K562 (cell line): ENCODE measurements around the gene CCDC184. TPM values are rescaled to one million over a fixed set of nuclear protein-coding genes. Genes with fewer than 3 reads are reported as not detected.
A peak's percentile ranks its signal among the peaks of the same experiment; 100 is the strongest.

Experiments
- ATAC-seq: fragments of 200-7000 bp; cut with Tn5 transposase; 3 replicates; pipeline ENCODE4 v1.9.1; 2020; ENCODE audit warnings: moderate library complexity
- BruUV-seq: library from RNA; stranded (reverse); fragments of 400-500 nt; replicated peaks from 2 replicates; lab custom pipeline; 2021; lab: Mats Ljungman, UMichigan
- CTCF ChIA-PET: fragments of 300-600 bp; formaldehyde crosslinking; extraction: SDS; loops from one replicate; lab custom pipeline; 2021; ENCODE audit warnings: low intra/inter-chr PET ratio; lab: Yijun Ruan, JAX
- POLR2A ChIA-PET: fragments of 300-600, 350-650 bp; sonication (Branson Sonifier 250); formaldehyde crosslinking; extraction: SDS; loops from one replicate; lab custom pipeline; 2021; ENCODE audit warnings: antibody characterized with exemption, inconsistent platforms; lab: Yijun Ruan, JAX
- DNase-seq, 4 experiments: peaks; one replicate each; pipeline versions ENCODE4 v3.0.0 to v3.0.0-alpha.2; 2011 to 2018; ENCODE audit warnings: low spot score in 3 of 4, mixed read lengths in 3 of 4; ENCODE audit errors: extremely low read depth in 1 of 4
- FAIRE-seq: peaks from 2 replicates; lab custom pipeline; 2011; peaks lifted over from hg19 to GRCh38; lab: Jason Lieb, UNC
- H2AFZ ChIP-seq: 2 replicates; pipeline ENCODE4 v1.6.0; 2011; ENCODE audit warnings: low read depth, low read length, control low read depth, inconsistent platforms
- H3K27ac ChIP-seq: fragments of 200-600 bp; 3 replicates; pipeline ENCODE4 v1.8.0; 2011; ENCODE audit warnings: low read depth, mild to moderate bottlenecking, control low read depth, inconsistent platforms, low read length, moderate library complexity, mixed read lengths; ENCODE audit errors: extremely low read depth
- H3K27me3 ChIP-seq, 2 experiments: fragments of 300-600 bp in 1 of 2; 2 replicates in 1 of 2; 3 replicates in 1 of 2; pipeline versions ENCODE4 v1.6.0 to v1.8.0; 2011; ENCODE audit warnings: inconsistent platforms in 2 of 2, low read length in 2 of 2, mild to moderate bottlenecking in 1 of 2, mixed read lengths in 1 of 2, moderate library complexity in 1 of 2; ENCODE audit not compliant: control insufficient read depth in 2 of 2, insufficient read depth in 2 of 2
- H3K36me3 ChIP-seq: fragments of 300-600 bp; 3 replicates; pipeline ENCODE4 v1.8.0; 2011; ENCODE audit warnings: mild to moderate bottlenecking, low read length, inconsistent platforms; ENCODE audit not compliant: control insufficient read depth, insufficient read depth
- H3K4me1 ChIP-seq, 2 experiments: fragments of 200-600 bp in 1 of 2; replicated peaks in 1 of 2; 2 replicates in 1 of 2; 3 replicates in 1 of 2; pipeline versions ENCODE4 v1.5.1 to v1.8.0; 2011; ENCODE audit warnings: inconsistent platforms in 2 of 2, low read length in 2 of 2, mild to moderate bottlenecking in 1 of 2, mixed read lengths in 1 of 2, moderate library complexity in 1 of 2; ENCODE audit not compliant: control insufficient read depth in 2 of 2, insufficient read depth in 2 of 2
- H3K4me2 ChIP-seq: 2 replicates; pipeline ENCODE4 v1.6.1; 2011; ENCODE audit warnings: low read length, control low read depth, inconsistent platforms, mixed read lengths; ENCODE audit not compliant: insufficient read depth
- H3K4me3 ChIP-seq: fragments of 200-600 bp; sonication (generic), shearing (Covaris generic); 2 replicates; pipeline ENCODE4 v1.5.1; 2016; ENCODE audit warnings: control low read depth, inconsistent platforms
- H3K79me2 ChIP-seq: fragments of 200-600 bp; 3 replicates; pipeline ENCODE4 v1.8.0; 2011; ENCODE audit warnings: low read length, inconsistent platforms; ENCODE audit not compliant: control insufficient read depth, insufficient read depth
- H3K9ac ChIP-seq, 2 experiments: 2 replicates each; pipeline versions ENCODE4 v1.6.0 to v1.6.1; 2011; ENCODE audit warnings: low read depth in 2 of 2, low read length in 2 of 2, control low read depth in 1 of 2, inconsistent platforms in 1 of 2, mild to moderate bottlenecking in 1 of 2, mixed read lengths in 1 of 2; ENCODE audit not compliant: insufficient read depth in 1 of 2
- H3K9me1 ChIP-seq: one replicate; pipeline ENCODE4 v1.6.0; 2011; ENCODE audit warnings: inconsistent platforms, mild to moderate bottlenecking, low read length, moderate library complexity; ENCODE audit not compliant: control insufficient read depth, insufficient read depth
- H3K9me3 ChIP-seq: replicated peaks from 2 replicates; pipeline ENCODE4 v1.5.1; 2011; ENCODE audit warnings: low read depth, low read length, inconsistent platforms; ENCODE audit not compliant: control insufficient read depth, insufficient read depth
- H4K20me1 ChIP-seq: replicated peaks from 2 replicates; pipeline ENCODE4 v1.6.1; 2011; ENCODE audit warnings: low read length, inconsistent platforms, mixed read lengths; ENCODE audit not compliant: control insufficient read depth, insufficient read depth
- ETS2 ChIP-seq: IDR thresholded peaks from 2 replicates; pipeline ENCODE4 v1.6.1; 2016; ENCODE audit warnings: borderline replicate concordance, missing genetic modification characterization, mild to moderate bottlenecking, moderate library complexity, missing compliant biosample characterization; ENCODE audit not compliant: poor library complexity, severe bottlenecking
- HMGXB4 ChIP-seq: sonication (generic); formaldehyde crosslinking; IDR thresholded peaks from 2 replicates; pipeline ENCODE4 v1.8.1; 2023; ENCODE audit warnings: mild to moderate bottlenecking, missing genetic modification reagents
- KAT7 ChIP-seq: sonication (generic); formaldehyde crosslinking; IDR thresholded peaks from 2 replicates; pipeline ENCODE4 v1.8.0; 2022; ENCODE audit warnings: missing genetic modification reagents, mild to moderate bottlenecking, borderline replicate concordance
- ZNF212 ChIP-seq: fragments of 450-650 bp; formaldehyde crosslinking; IDR thresholded peaks from 2 replicates; pipeline ENCODE4 v1.4.0; 2020; ENCODE audit warnings: mild to moderate bottlenecking
- ZNF512 ChIP-seq: IDR thresholded peaks from 2 replicates; pipeline ENCODE4 v1.6.1; 2016; ENCODE audit warnings: missing genetic modification characterization, missing compliant biosample characterization
- WGBS: fragments of 100-300 bp; shearing (Covaris generic); methylation state at CpG from one replicate; pipeline ENCODE4 v1.1.6; 2016; ENCODE audit warnings: low coverage, mixed read lengths; ENCODE audit not compliant: insufficient coverage; ENCODE audit errors: missing lambda C conversion rate; 5-methylcytosine and 5-hydroxymethylcytosine counted together
- in situ Hi-C: fragments of 300-500 bp; cut with MboI; formaldehyde crosslinking; loops from 4 replicates; pipeline ENCODE4 v1.15.0; 2018; ENCODE audit warnings: inconsistent platforms, mixed read lengths
- intact Hi-C: fragments of 100-400 bp; cut with micrococcal nuclease; formaldehyde crosslinking; loops from 2 replicates; pipeline ENCODE4 v1.14.2; 2022
- polyA plus RNA-seq, 8 experiments: library from polyadenylated mRNA; depleted of rRNA in 4 of 8; stranded (reverse) in 5 of 8; unstranded in 3 of 8; fragments of >200 nt; fragmentation: Nextera tagmentation in 2 of 8; fragmentation: Illumina TruSeq in 1 of 8; extraction: Ambion mirVana in 2 of 8; extraction: Trizol in 1 of 8; gene quantifications; 2 replicates each; pipeline versions ENCODE4 v1.2.1 to v1.2.3, GENCODE V29; 2011 to 2014; ENCODE audit warnings: inconsistent platforms in 1 of 8, missing spikeins in 1 of 8
- total RNA-seq, 7 experiments: library from RNA; depleted of rRNA in 6 of 7; stranded (reverse); fragments of >200 nt in 6 of 7; fragmentation: Illumina TruSeq in 2 of 7; extraction: Trizol in 2 of 7; gene quantifications; 2 replicates each; pipeline versions ENCODE4 v1.2.1 to v1.2.3, GENCODE V29; 2011 to 2021; ENCODE audit warnings: low replicate concordance in 1 of 7
- TF ChIP-seq, protein P1 (sequence below): sonication (generic); formaldehyde crosslinking; IDR thresholded peaks from 2 replicates; pipeline ENCODE4 v1.8.0; 2022; ENCODE audit warnings: mild to moderate bottlenecking, low read depth, missing genetic modification reagents

CCDC184 gene
- total and polyA plus RNA-seq, 9 of the 15 experiments (the other 6 are each of a cell fraction or from before 2014, with no cell fraction given): 0.09 TPM; not detected in 8

DNA sequence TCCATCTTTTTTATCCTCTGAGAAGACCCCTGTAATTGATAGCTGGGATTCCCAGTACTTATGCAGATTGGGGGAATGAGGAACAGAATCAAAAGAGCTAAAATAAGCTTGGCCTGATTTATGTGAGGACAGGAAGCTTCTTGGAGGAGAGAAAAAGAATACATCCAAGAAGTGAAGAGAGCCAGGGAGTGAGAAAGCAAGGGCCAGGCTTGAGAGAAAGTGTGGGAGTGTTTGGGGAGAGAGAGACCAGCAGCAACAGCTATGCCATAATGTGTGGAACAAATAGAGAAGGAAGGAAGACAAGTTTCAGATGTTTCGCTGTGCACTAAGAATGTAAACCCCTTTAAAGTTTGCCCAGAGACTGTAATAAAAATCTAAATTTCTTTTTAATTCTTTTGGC is 4.0 kb upstream of the CCDC184 start:
- no peaks in the 10 kb centered on the region for H3K36me3 ChIP-seq
- ChIA-PET POLR2A (interaction anchor here (0.8 to 1.7 kb wide), 3 partner anchors 9 to 19 kb away, joined by 3 to 4 read pairs (median 4); no protein-coding TSS in a partner anchor), CTCF (no interaction called here)
- intact Hi-C loops: no loop called here
- no peak overlapping the region for H3K4me2 ChIP-seq
- WGBS: 56% methylated on average over 1 of the region's 1 CpG
- no TSS peak for BruUV-seq
- no peak overlapping the region for H3K9ac ChIP-seq
- H3K9me1 ChIP-seq: no peaks in the 10 kb centered on the region
- no peak for TF ChIP-seq ETS2 (tag)
- H4K20me1 ChIP-seq: no peaks in the 10 kb centered on the region
- DNase-seq (no peak), FAIRE-seq (no peak), ATAC-seq (no peak)
- H3K27ac ChIP-seq: no peak overlapping the region
- peaks cover 15 to 23% of the 10 kb centered on the region in 2 experiments for H3K4me1 ChIP-seq
- H3K4me3 ChIP-seq: no peak overlapping the region
- no peaks in the 10 kb centered on the region for H3K79me2 ChIP-seq
- H3K9me3 ChIP-seq: no peaks in the 10 kb centered on the region
- no peak overlapping the region for H2AFZ ChIP-seq
- H3K27me3 ChIP-seq: peaks cover under 1 to 15% of the 10 kb centered on the region in 2 experiments; a peak in 4 of 5 replicates
- in situ Hi-C loops: loop anchor here (5.0 kb wide), 1 partner anchor 467 kb away; no protein-coding TSS in a partner anchor

DNA sequence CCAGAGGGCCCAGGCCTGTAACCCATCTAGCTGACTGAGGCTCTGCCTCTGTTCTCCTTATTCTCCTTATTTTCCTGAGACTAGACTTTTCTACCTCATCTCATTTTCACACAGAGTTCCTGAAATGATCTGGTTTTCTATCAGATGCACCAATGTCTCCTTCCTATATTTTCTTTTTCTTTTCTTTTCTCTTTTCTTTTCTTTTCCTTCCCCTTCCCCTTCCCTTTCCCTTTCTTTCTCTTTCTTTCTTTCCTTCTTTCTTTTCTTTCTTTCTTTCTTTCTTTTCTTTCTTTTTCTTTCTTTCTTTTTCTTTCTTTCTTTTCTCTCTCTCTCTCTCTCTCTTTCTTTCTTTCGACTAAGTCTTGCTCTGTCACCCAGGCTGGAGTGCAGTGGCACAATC is 3.0 kb upstream of the CCDC184 start:
- intact Hi-C loops (no loop called here), in situ Hi-C loops (no loop called here)
- no peaks in the 10 kb centered on the region for H3K79me2 ChIP-seq
- WGBS: 14% methylated on average over 1 of the region's 1 CpG
- H3K4me1 ChIP-seq: peaks cover 17 to 19% of the 10 kb centered on the region in 2 experiments
- no peaks in the 10 kb centered on the region for H3K36me3 ChIP-seq
- H3K9me3 ChIP-seq: no peaks in the 10 kb centered on the region
- ATAC-seq (no peak), DNase-seq (no peak), FAIRE-seq (no peak)
- H3K27ac ChIP-seq: no peak overlapping the region
- no peak overlapping the region for H3K4me3 ChIP-seq
- H3K27me3 ChIP-seq: peaks cover 3 to 25% of the 10 kb centered on the region in 2 experiments; a peak in 4 of 5 replicates
- ChIA-PET POLR2A (interaction anchor here (0.6 to 1.7 kb wide), 3 partner anchors 18 to 268 kb away, joined by 3 to 5 read pairs (median 4); no protein-coding TSS in a partner anchor), CTCF (no interaction called here)
- no peaks in the 10 kb centered on the region for H3K9me1 ChIP-seq
- no peak overlapping the region for H3K4me2 ChIP-seq
- no peaks in the 10 kb centered on the region for H4K20me1 ChIP-seq
- no TSS peak for BruUV-seq
- TF ChIP-seq ZNF212 (CRISPR knock-in tag) (no peak), KAT7 (no peak), ZNF512 (tag) (peak; percentile 97), HMGXB4 (CRISPR knock-in tag) (no peak)
- TF ChIP-seq, protein P1, sequence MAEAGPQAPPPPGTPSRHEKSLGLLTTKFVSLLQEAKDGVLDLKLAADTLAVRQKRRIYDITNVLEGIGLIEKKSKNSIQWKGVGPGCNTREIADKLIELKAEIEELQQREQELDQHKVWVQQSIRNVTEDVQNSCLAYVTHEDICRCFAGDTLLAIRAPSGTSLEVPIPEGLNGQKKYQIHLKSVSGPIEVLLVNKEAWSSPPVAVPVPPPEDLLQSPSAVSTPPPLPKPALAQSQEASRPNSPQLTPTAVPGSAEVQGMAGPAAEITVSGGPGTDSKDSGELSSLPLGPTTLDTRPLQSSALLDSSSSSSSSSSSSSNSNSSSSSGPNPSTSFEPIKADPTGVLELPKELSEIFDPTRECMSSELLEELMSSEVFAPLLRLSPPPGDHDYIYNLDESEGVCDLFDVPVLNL (CRISPR knock-in tag): no peak
- no peak overlapping the region for H3K9ac ChIP-seq
- no peak overlapping the region for H2AFZ ChIP-seq
